NOMO-1 treated with DMSO at 0.1 percent for 48 hours (cell line): Measurements from ENCODE around the gene RFT1.
A peak's percentile ranks its signal among the peaks of the same experiment; 100 is the strongest.
"Not testable (repeated sequence)": the region's sequence is repeated elsewhere in the genome, so short reads cannot be mapped to it uniquely, and the experiment has no call there.

ENCODE experiments used
- DNase-seq: peaks from one replicate; lab custom pipeline; 2025; ENCODE audit not compliant: unreplicated experiment; lab: John Stamatoyannopoulos, UW

The RFT1 gene

DNA sequence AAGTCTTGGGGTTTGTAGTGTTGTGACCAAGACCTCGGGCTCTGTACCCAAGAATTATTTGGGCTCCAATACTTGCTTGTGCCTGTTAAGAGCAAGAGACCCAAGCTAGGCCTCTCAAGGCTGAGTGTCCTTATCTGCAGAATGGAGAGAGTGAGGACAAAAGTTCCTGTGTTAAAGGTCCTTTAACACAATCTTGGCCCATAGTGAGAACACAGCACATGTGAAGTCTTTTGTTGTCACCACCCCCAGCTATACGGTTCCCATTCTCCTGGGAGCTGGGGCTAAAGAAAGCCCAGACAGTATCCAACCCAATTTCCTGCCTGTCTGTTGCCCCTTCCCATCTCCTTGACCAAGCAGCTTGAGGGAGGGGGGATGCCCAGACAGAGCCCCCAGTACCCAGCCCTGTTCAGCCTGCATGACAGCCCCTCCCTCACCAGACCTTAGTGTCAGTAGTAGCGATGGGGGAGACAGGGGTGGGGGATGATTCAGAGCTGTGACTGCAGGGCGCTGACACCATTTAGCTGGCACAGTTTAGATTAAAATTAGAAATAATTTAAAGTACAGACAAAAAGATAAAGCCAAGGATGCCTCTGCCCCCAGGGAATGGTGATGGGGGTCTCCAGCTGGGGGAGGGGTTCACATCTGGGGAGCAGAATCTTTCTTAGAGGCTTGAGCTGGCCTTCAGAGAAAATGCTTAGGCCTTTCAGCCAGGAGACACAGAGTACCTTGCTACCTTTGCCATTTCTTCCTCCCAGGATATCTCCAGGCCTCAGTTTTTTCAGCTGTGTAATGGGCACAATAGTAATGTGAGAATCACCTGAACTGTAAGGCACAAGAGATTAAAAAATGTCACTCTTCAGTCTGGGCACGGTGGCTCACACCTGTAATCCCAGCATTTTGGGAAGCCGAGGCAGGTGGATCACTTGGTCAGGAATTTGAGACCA is 33.5 kb upstream of the RFT1 start:
- DNase-seq = no peak

- no peak for DNase-seq
Measured at GRCh38 chr3:53162672-53163443, 32.6 kb upstream of the RFT1 start.

GRCh38 chr3:53161820-53162671 is 31.8 kb upstream of the RFT1 start:
- peak; percentile 40 for DNase-seq

DNA sequence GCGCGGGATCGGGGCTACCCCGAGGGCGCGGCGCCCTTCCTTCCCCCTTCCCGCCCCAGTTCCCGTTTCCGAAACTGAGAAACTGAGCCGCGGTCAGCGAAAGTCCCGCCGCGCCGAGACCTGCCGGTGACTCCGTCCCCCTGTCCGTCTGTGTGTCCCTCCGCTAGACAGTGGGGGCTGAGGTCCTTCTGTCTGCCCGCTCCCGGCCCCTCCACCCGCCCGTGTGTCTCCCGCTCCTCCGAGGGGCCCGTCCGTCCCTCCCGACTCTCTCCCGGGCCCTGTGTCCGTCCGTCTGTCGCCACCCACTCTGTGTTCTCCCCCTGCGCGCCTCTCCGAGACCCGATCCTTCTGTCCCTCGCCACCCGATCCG is 31.2 kb upstream of the RFT1 start:
- peak; percentile 6 for DNase-seq

- peak; percentile 73 for DNase-seq
Measured at GRCh38 chr3:53160660-53161449, 30.6 kb upstream of the RFT1 start, which contains the start of gene PRKCD. PRKCD (plus strand) TSS chr3:53161209; CDS start chr3:53178423, 17,214 bp downstream.

DNA sequence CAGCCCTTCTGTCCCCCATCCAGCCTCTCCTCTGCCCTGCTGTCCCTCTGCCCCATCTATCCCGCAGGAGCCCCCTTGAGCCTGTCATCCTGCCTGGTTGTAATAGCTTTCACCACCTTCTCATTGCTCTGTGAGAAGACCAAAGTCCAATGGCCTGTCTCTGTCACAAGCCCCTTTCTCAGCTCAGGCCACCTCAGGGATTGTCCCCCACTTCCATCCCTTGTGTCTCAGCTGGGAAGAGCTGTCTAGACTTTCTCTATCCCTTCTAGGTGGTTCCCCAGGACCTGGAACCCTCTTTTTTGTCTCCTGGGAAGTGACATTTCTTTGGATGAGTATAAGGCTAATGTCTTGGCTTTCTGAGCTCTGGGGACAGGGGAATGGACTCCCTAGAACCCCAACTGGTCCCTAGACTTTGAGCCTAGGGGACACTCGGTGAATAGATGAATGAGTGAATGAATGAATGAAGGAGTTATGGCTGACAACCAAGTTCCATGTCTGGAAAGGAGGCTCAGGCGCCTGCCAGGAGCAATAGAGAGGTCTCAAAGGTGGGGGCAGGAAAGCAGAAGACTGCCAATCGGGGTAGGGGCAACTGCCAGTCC is 29.9 kb upstream of the RFT1 start:
- no peak for DNase-seq

GRCh38 chr3:53159156-53160060 is 29.2 kb upstream of the RFT1 start:
- DNase-seq = no peak

DNA sequence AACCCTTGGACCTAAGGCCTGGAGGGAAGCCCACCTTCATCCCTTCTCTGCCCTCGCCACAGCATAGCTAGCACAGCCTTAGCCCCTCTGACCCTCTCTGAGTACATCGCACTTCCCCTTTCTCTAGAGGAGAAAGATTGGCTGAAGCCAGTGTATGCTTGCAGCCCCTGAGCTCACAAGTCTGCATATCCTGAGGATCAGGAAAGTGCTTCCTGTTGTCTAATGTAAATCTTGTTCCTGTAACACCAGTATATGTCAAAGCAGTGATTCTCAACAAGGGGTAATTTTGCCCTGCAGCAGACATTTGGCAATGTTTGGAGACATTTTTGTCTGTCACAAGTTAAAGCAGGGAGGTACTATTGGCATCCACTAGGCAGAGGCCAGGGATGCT is 28.5 kb upstream of the RFT1 start:
- peak; percentile 70 for DNase-seq

DNA sequence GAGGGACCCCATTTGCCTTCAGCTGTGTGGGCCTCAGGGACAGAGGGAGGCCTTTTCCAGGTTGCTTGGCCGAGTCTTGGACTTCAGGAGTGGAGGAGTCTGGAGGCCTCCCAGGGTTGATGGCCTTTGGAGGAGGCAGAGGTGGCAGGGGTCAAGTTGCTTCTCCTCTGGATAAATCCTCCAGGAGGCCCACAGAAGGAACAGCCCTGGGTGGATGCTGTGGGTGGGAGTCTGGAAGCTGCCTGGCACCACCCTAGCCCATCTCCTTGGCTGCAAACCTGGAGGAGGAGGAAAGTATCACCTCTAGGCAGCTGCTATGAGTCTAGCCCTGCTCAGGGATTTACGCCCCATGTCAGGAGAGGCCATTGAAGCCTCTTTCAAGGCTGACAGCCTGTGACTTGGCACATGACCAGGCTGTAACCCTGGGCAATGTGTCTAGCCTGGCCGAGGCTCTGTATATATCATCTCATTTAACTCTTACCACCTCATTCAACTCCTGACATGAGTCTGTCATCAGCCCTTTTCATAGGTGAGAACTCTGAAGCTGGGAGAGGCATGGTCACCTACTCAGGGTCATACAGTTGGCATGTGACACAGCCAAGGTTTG is 27.8 kb upstream of the RFT1 start:
- DNase-seq = no peak

- DNase-seq = no peak
Measured at GRCh38 chr3:53156368-53156834, 26.2 kb upstream of the RFT1 start.

DNA sequence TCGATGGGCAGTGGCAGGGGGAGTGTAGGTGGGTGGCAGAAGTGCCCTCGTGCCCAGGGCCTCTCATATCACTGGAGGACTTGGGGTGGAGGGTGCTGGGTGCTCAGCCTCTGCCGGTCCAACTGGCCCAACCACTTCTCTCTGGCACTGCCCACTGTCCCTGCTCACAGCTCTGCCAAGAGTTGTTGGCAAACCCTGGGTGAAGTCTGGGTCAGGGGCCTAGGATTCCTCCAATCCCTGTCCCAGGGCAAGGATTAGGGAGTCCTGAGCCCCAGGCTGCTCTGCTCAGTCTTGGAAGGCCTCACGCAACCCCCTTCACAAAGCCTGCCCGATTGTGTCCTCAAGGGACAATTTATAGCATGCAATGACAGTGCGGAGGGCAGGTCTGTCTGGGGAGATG is 25.5 kb upstream of the RFT1 start:
- DNase-seq = no peak

GRCh38 chr3:53154881-53155285 is 24.6 kb upstream of the RFT1 start:
- no peak for DNase-seq

DNA sequence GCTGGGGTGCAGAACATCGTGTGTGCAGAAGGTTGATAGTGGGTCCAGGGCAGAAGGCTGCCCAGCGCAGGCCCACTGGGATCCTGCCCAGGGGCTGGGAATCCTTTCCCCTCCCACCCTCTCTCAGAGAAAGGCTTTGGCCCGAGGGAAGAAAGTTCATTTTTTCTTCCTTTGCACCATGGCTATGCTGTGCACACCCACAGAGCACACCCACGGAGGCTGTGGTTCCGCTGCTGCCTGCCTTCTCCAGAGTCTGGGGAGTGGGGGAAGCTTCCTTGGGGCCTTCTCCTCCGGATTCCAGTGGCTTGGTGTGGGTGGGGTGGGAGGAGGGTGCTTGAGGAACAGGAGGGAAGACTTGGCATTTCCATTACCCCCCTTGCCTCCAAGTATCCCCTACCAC is 23.7 kb upstream of the RFT1 start:
- no peak for DNase-seq

DNA sequence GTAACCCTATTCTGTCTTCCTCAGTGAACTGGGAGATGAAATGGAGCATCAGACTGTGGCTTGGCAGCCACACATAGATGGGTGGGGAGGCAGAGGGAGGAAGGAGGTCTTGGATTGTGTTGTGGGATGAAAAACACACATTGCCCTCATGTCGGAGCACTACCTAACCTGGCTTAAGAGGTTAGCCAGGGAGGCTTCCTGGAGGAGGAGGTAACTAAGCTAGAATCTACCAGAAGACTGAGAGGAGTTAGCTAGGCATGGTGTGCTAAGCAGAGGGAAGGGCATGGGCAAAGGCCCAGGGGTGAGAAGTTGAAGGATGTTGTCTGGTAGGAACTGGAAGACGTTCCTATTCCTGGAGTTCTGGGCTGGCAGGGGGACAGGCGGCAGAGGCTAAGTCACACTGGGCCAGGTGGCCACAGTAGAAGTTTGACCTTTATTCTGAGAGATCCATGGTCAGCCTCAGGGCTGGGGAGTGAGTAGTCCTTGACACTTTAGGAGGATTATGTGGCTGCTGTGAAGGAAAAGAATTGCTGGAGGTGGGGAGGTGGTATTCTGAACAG is 23.1 kb upstream of the RFT1 start:
- no peak for DNase-seq

DNA sequence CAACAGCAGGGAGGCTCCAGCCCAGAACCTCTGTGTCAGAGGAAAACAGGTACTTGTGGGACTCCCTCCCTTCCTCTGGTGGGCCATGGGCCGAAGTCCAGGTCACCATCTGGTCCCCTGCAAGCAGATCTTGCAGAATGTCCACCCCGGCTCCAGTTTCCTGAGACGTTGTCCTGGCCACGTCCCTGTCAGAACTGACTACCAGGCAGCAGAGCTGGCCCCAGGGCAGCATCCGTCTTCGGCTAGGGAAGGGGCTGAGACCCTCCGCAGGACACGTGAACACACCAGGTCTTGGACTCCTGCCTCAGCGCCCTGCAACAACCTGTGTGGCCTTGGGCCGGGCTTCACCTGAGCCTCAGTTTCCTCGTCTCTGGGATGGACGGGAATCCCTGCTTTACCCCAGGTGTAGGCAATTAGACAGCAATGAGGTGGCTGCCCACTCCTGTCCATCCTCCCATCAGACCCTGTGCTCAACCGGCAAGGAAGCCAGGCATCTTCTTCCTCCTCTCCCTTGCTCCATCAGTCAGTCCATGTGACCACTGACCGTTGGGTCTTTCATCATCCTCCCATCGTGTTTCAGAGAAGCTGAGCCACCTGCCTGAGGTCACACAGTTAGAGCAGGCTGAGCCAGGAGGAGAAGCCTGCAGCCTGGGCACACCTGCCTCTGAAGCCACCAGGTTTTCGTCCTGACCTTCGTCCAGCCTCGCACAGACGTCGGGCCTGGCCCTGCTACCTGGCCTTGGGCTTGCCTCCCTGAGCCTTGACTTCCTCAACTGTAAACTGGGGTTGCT is 21.8 kb upstream of the RFT1 start:
- peak; percentile 8 for DNase-seq

DNA sequence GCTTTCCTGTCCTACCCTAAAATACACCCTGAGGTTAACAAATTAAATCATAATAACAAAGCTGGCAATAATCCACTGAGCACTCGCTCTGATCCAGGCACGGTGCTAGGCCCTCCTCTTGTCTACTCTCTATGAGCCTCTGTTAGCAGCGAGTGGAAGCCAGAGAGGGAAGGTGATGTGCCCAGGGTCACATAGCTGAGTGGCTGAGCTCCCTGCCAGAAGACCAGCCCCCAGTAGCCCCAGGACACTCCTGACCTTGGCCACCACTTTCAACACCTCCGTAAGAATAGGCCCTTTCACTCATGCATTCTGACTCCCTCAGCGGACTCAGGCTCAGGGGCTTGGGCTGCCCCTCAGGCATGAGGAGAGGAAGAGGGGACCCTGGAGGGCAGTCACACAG is 21.2 kb upstream of the RFT1 start:
- DNase-seq = no peak

- DNase-seq = not testable (repeated sequence)
Measured at GRCh38 chr3:53151086-53151438, 20.8 kb upstream of the RFT1 start.
